GM18907 (cell line): ENCODE measurements around the gene TXNDC2.
"Not testable (repeated sequence)": the region's sequence is repeated elsewhere in the genome, so short reads cannot be mapped to it uniquely, and the experiment has no call there.

Source experiments
- ATAC-seq: cut with Tn5 transposase; IDR thresholded peaks from one replicate; pipeline ENCODE4 v1.9.1; 2021; ENCODE audit warnings: mild to moderate bottlenecking, moderate library complexity; ENCODE audit not compliant: unreplicated experiment

Gene TXNDC2

GRCh38 chr18:9885170-9886004 is at the start of gene TXNDC2:
TSS of gene TXNDC2 (plus strand) at chr18:9885973. CDS start at chr18:9886681, 708 bp downstream.
- no peak for ATAC-seq

- no peak for ATAC-seq
These were observed 47.5 kb upstream of the TXNDC2 start for GRCh38 chr18:9838144-9838877.

GRCh38 chr18:9839211-9839610 is 46.6 kb upstream of the TXNDC2 start:
- ATAC-seq = no peak

- no peak for ATAC-seq
These were observed 45.9 kb upstream of the TXNDC2 start for GRCh38 chr18:9839853-9840252.

GRCh38 chr18:9841752-9842151 is 44.0 kb upstream of the TXNDC2 start:
- no peak for ATAC-seq

- no peak for ATAC-seq
These were observed 43.3 kb upstream of the TXNDC2 start for GRCh38 chr18:9842448-9842847.

GRCh38 chr18:9845256-9845655 is 40.5 kb upstream of the TXNDC2 start:
- no peak for ATAC-seq

GRCh38 chr18:9846162-9846925 is 39.4 kb upstream of the TXNDC2 start:
- no peak for ATAC-seq

GRCh38 chr18:9848170-9848879 is 37.4 kb upstream of the TXNDC2 start:
- ATAC-seq = no peak

- no peak for ATAC-seq
These were observed 36.1 kb upstream of the TXNDC2 start for GRCh38 chr18:9849407-9850283.

- no peak for ATAC-seq
These were observed 35.5 kb upstream of the TXNDC2 start for GRCh38 chr18:9850309-9850708.

GRCh38 chr18:9851511-9851910 is 34.3 kb upstream of the TXNDC2 start:
- no peak for ATAC-seq

- ATAC-seq = no peak
These were observed 33.3 kb upstream of the TXNDC2 start for GRCh38 chr18:9852266-9853081.

- ATAC-seq = no peak
These were observed 30.7 kb upstream of the TXNDC2 start for GRCh38 chr18:9854801-9855676.

- no peak for ATAC-seq
These were observed 30.1 kb upstream of the TXNDC2 start for GRCh38 chr18:9855681-9856080.

GRCh38 chr18:9856092-9856491 is 29.7 kb upstream of the TXNDC2 start:
- no peak for ATAC-seq

- not testable (repeated sequence) for ATAC-seq
These were observed 28.2 kb upstream of the TXNDC2 start for GRCh38 chr18:9857479-9857998.

- ATAC-seq = no peak
These were observed 27.1 kb upstream of the TXNDC2 start for GRCh38 chr18:9858642-9859041.
